H1 (cell line): Measurements from ENCODE around the gene NPBWR2. TPM values are rescaled to one million over a fixed set of nuclear protein-coding genes. Genes with fewer than 3 reads are reported as not detected.
A peak's percentile ranks its signal among the peaks of the same experiment; 100 is the strongest.

ENCODE experiments used
- ASH2L ChIP-seq: fragments of 200-600, 300-600 bp; sonication (generic); IDR thresholded peaks from one replicate; pipeline ENCODE4 v1.7.1; 2017; ENCODE audit warnings: low read length
- EZH2 ChIP-seq: fragments of 200-600 bp; sonication (generic); IDR thresholded peaks from 2 replicates; pipeline ENCODE4 v1.7.1; 2012; ENCODE audit warnings: low read depth, mild to moderate bottlenecking, moderate library complexity, low read length, inconsistent platforms; ENCODE audit not compliant: severe bottlenecking
- FOSL1 ChIP-seq: IDR thresholded peaks from 2 replicates; pipeline ENCODE4 v1.6.1; 2011; ENCODE audit warnings: mild to moderate bottlenecking, low read depth, low read length, moderate library complexity; ENCODE audit not compliant: insufficient read depth
- GTF2F1 ChIP-seq: IDR thresholded peaks from 2 replicates; pipeline ENCODE4 v1.6.1; 2012; ENCODE audit warnings: low read depth, low read length, improper control_type of control experiment, borderline replicate concordance
- JUN ChIP-seq: IDR thresholded peaks from 2 replicates; pipeline ENCODE4 v1.6.1; 2011; ENCODE audit warnings: low read depth, mild to moderate bottlenecking, improper control_type of control experiment, low read length
- KDM4A ChIP-seq: IDR thresholded peaks from one replicate; pipeline ENCODE4 v1.7.1; 2012; ENCODE audit warnings: low read depth, mild to moderate bottlenecking, moderate library complexity, low read length, inconsistent platforms; ENCODE audit not compliant: severe bottlenecking
- SIRT6 ChIP-seq: IDR thresholded peaks from one replicate; pipeline ENCODE4 v1.7.1; 2012; ENCODE audit warnings: low read length, inconsistent platforms
- SIX5 ChIP-seq: IDR thresholded peaks from 2 replicates; pipeline ENCODE4 v1.6.1; 2011; ENCODE audit warnings: mild to moderate bottlenecking, low read depth, low read length
- SP2 ChIP-seq: IDR thresholded peaks from 2 replicates; pipeline ENCODE4 v1.6.1; 2012; ENCODE audit warnings: mild to moderate bottlenecking, low read length, inconsistent platforms
- SUZ12 ChIP-seq: fragments of 200-600 bp; sonication (generic); IDR thresholded peaks from 2 replicates; pipeline ENCODE4 v1.6.1; 2012; ENCODE audit warnings: mild to moderate bottlenecking, inconsistent platforms, low read length, moderate library complexity, mixed read lengths
- TAF1 ChIP-seq: IDR thresholded peaks from 2 replicates; pipeline ENCODE4 v1.6.1; 2011; ENCODE audit warnings: mild to moderate bottlenecking, low read depth, low read length
- polyA plus RNA-seq, 7 experiments: library from polyadenylated mRNA; depleted of rRNA in 3 of 7; stranded (reverse) in 5 of 7; unstranded in 2 of 7; fragments of >200 nt in 5 of 7; fragments of 200-250 nt in 2 of 7; gene quantifications; 1 replicate in 5 of 7; 2 replicates in 1 of 7; 4 replicates in 1 of 7; pipeline versions ENCODE4 v1.2.1 to v1.2.3, GENCODE V29; 2011 to 2013; ENCODE audit warnings: missing spikeins in 2 of 7, mixed read lengths in 2 of 7
- total RNA-seq: library from RNA; stranded (reverse); fragmentation: NEBNext Ultra II Directional; extraction: Animal tissue kit (Norgen Biotek cat#: 25700); gene quantifications from 2 replicates; pipeline ENCODE4 v1.2.1, GENCODE V29; 2021

NPBWR2 gene
- total and polyA plus RNA-seq, 2 of the 8 experiments (the other 6 are each of a cell fraction or from before 2014, with no cell fraction given), result not detected

DNA sequence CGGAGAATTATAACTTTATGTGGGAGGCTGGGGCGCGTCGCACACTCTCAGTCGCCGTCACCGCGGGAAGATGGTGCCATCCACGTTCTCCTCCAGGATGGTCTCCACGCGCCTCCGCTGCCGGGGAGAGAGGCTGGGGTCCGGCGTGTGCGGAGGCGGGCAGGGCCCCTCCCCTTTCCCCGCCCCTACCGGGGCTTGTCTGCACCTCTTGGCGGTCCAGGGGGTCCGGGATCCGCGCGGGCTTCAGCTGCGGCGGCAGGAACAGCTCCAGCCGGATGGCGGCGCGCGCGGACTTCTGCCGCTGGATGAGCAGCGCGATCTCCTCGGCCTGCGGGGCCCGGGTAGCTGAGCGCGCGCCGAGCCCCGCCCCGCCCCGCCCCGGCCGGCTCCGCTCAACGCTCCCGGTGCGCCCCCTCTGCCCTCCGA, 24.0 kb downstream of the NPBWR2 start (continued):
- TF ChIP-seq KDM4A (no peak), SIRT6 (no peak), GTF2F1 (no peak), SIX5 (no peak), TAF1 (no peak), EZH2 (no peak), JUN (no peak), SUZ12 (no peak), FOSL1 (no peak), ASH2L (peak; percentile 8), SP2 (no peak)
